HepG2 (cell line): ENCODE results near the gene SNAPC4. TPM values are rescaled to one million over a fixed set of nuclear protein-coding genes. Genes with fewer than 3 reads are reported as not detected.

Experiments used
- ARID5B ChIP-seq: IDR thresholded peaks from 2 replicates; pipeline ENCODE4 v1.4.0; 2020; ENCODE audit warnings: mild to moderate bottlenecking, missing genetic modification reagents
- ATF3 ChIP-seq: sonication (generic); formaldehyde crosslinking; IDR thresholded peaks from 2 replicates; pipeline ENCODE4 v1.4.0; 2020; ENCODE audit warnings: missing genetic modification reagents
- CREB1 ChIP-seq, 2 experiments: fragments of 450-650 bp in 1 of 2; IDR thresholded peaks; 2 replicates each; pipeline ENCODE4 v1.6.1; 2016 to 2017; ENCODE audit warnings: control low read depth in 1 of 2, mild to moderate bottlenecking in 1 of 2, missing compliant biosample characterization in 1 of 2, missing genetic modification characterization in 1 of 2
- DR1 ChIP-seq: sonication (generic); formaldehyde crosslinking; IDR thresholded peaks from 2 replicates; pipeline ENCODE4 v1.8.0; 2021; ENCODE audit warnings: mild to moderate bottlenecking, missing genetic modification reagents, inconsistent platforms
- HOXA3 ChIP-seq: sonication (generic); formaldehyde crosslinking; IDR thresholded peaks from 2 replicates; pipeline ENCODE4 v1.5.0; 2020; ENCODE audit warnings: missing genetic modification reagents
- KAT7 ChIP-seq: IDR thresholded peaks from 2 replicates; pipeline ENCODE4 v1.6.1; 2018; ENCODE audit warnings: borderline replicate concordance, missing compliant biosample characterization
- KLF9 ChIP-seq: IDR thresholded peaks from 2 replicates; pipeline ENCODE4 v1.6.1; 2016; ENCODE audit warnings: low read depth
- NBN ChIP-seq: fragments of 450-650 bp; conservative IDR thresholded peaks from 2 replicates; pipeline ENCODE4 v1.6.1; 2017
- TAF1 ChIP-seq: sonication (generic); formaldehyde crosslinking; IDR thresholded peaks from 2 replicates; pipeline ENCODE4 v1.4.0; 2020; ENCODE audit warnings: missing genetic modification reagents
- TGIF2 ChIP-seq: IDR thresholded peaks from 2 replicates; pipeline ENCODE4 v1.6.1; 2016; ENCODE audit warnings: control low read depth, missing compliant biosample characterization
- ZBTB40 ChIP-seq, 2 experiments: fragments of 450-650 bp in 1 of 2; sonication (generic) in 1 of 2; formaldehyde crosslinking in 1 of 2; IDR thresholded peaks; 2 replicates each; pipeline versions ENCODE4 v1.6.1 to v1.8.0; 2016 to 2022; ENCODE audit warnings: antibody characterized with exemption in 1 of 2, mild to moderate bottlenecking in 1 of 2, missing genetic modification reagents in 1 of 2
- ZFY ChIP-seq: sonication (generic); formaldehyde crosslinking; IDR thresholded peaks from 2 replicates; pipeline ENCODE4 v1.4.0; 2020; ENCODE audit warnings: missing genetic modification reagents
- ZIK1 ChIP-seq: sonication (generic); formaldehyde crosslinking; IDR thresholded peaks from 2 replicates; pipeline ENCODE4 v1.5.0; 2020; ENCODE audit warnings: mild to moderate bottlenecking, low read depth, missing genetic modification reagents, borderline replicate concordance
- ZNF580 ChIP-seq: IDR thresholded peaks from 2 replicates; pipeline ENCODE4 v1.6.1; 2016; ENCODE audit warnings: low read depth, borderline replicate concordance
- ZNF672 ChIP-seq: sonication (generic); formaldehyde crosslinking; IDR thresholded peaks from 2 replicates; pipeline ENCODE4 v1.8.1; 2022; ENCODE audit warnings: missing genetic modification reagents
- polyA plus RNA-seq, 8 experiments: library from polyadenylated mRNA; depleted of rRNA in 3 of 8; stranded (reverse) in 7 of 8; unstranded in 1 of 8; fragments of >200 nt; fragmentation: Illumina TruSeq in 4 of 8; extraction: Trizol in 4 of 8; gene quantifications; 2 replicates each; pipeline versions ENCODE4 v1.2.1 to v1.2.3, GENCODE V29; 2011 to 2016; ENCODE audit warnings: low read depth in 4 of 8, missing spikeins in 1 of 8, mixed read lengths in 1 of 8; ENCODE audit not compliant: insufficient read depth in 1 of 8
- total RNA-seq, 5 experiments: library from RNA; depleted of rRNA; stranded (reverse); fragments of >200 nt; fragmentation: Illumina TruSeq; extraction: Trizol; gene quantifications; 2 replicates each; pipeline ENCODE4 v1.2.3, GENCODE V29; 2016; ENCODE audit warnings: low read depth in 1 of 5

Gene SNAPC4
- total and polyA plus RNA-seq, 2 of the 13 experiments (the other 11 are each of a cell fraction or from before 2014, with no cell fraction given), result 2.0 to 6.0 TPM

- TF ChIP-seq DR1 (peak; percentile 36; the same call in 1 of the 2 replicates), CREB1 (IDR thresholded peaks at IDR 0.05) (no peak), CREB1 (CRISPR knock-in tag; IDR thresholded peaks at IDR 0.05) (no peak), HOXA3 (CRISPR knock-in tag) (peak; percentile 66; the same call in 1 of the 2 replicates), ZBTB40 (IDR thresholded peaks at IDR 0.05) (no peak), ZBTB40 (CRISPR knock-in tag; IDR thresholded peaks at IDR 0.05) (0 out of 2 replicates have a peak, but pooled peaks have one; percentile 4), NBN (no peak), TGIF2 (CRISPR knock-in tag) (peak; percentile 5; the same call in 1 of the 2 replicates), ZIK1 (no peak), ATF3 (no peak), ARID5B (CRISPR knock-in tag) (no peak), ZFY (CRISPR knock-in tag) (peak; percentile 68), TAF1 (CRISPR knock-in tag) (peak; percentile 63; the same call in 1 of the 2 replicates), KLF9 (CRISPR knock-in tag) (no peak), ZNF672 (CRISPR knock-in tag) (no peak), ZNF580 (CRISPR knock-in tag) (no peak), KAT7 (CRISPR knock-in tag) (no peak)
These were observed 26.4 kb downstream of the SNAPC4 start, which contains the start of gene CARD9 (continued) for GRCh38 chr9:136373300-136374182.
